Measurements from ENCODE around the gene SLC46A2. TPM values are rescaled to one million over a fixed set of nuclear protein-coding genes. Genes with fewer than 3 reads are reported as not detected.

SLC46A2 gene
- total RNA-seq, 1 donor from 2014 or later = not detected

DNA sequence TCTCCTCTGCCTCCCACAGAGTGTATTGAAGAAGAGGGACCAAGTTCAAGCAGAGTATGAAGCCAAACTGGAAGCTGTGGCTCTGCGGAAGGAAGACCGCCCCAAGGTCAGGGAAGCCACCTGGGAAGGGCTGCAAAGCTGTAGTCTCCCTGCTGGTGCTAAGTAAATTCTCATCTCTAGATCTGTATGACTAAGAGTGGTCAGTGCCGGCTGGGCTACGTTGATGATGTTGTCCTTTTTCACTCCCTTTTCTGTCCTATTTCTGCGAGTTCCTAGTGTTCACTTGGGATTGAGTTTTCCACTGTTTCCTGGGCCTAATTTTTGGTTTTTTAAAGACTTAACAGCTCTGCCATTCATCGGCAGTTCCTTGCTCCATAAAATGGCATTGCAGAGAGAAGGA lies 39.8 kb downstream of the SLC46A2 start:
- DNase-seq = no peak
- Mint-ChIP-seq H3K4me3 (ENCODE audit: unreplicated experiment) (no peak overlapping the region), H3K4me1 (ENCODE audit: low read depth, unreplicated experiment) (peaks cover 23% of the 10 kb centered on the region), H3K27me3 (ENCODE audit: unreplicated experiment) (peaks cover 9% of the 10 kb centered on the region), H3K27ac (ENCODE audit: unreplicated experiment) (no peak overlapping the region), H3K36me3 (ENCODE audit: unreplicated experiment) (no peaks in the 10 kb centered on the region), H3K9me3 (ENCODE audit: unreplicated experiment) (peaks cover 9% of the 10 kb centered on the region)
- TF ChIP-seq, protein P1, sequence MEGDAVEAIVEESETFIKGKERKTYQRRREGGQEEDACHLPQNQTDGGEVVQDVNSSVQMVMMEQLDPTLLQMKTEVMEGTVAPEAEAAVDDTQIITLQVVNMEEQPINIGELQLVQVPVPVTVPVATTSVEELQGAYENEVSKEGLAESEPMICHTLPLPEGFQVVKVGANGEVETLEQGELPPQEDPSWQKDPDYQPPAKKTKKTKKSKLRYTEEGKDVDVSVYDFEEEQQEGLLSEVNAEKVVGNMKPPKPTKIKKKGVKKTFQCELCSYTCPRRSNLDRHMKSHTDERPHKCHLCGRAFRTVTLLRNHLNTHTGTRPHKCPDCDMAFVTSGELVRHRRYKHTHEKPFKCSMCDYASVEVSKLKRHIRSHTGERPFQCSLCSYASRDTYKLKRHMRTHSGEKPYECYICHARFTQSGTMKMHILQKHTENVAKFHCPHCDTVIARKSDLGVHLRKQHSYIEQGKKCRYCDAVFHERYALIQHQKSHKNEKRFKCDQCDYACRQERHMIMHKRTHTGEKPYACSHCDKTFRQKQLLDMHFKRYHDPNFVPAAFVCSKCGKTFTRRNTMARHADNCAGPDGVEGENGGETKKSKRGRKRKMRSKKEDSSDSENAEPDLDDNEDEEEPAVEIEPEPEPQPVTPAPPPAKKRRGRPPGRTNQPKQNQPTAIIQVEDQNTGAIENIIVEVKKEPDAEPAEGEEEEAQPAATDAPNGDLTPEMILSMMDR (IDR thresholded peaks at IDR 0.05; ENCODE audit: partially characterized antibody, unreplicated experiment) = no peak

DNA sequence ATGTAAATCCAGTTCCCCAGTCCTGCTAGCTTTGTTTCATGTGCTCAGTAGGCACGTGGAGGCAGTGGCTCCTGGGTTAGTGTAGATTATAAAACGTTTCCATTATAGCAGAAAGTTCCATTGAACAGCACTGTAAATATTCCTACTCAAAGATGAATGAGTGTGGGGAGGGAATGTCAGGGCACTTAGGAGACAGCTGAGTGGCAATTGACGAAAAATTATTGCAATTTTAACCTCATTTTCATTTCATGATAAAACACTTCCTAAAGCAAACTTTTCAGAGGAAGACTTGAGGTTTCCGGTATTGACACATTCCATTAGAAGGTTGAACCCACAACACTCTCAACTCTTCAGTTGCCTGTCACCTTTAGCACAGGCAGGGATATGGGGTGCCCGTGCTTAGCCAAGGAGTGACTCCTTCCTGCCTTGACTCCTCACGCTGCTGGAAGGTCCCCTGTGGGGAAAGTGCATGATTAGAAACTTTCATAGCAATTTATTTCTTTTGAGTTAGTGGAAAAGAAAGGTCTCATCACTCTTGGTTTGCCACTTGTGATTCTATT lies 41.2 kb downstream of the SLC46A2 start:
- TF ChIP-seq, protein P1 (IDR thresholded peaks at IDR 0.05; ENCODE audit: partially characterized antibody, unreplicated experiment) = no peak

DNA sequence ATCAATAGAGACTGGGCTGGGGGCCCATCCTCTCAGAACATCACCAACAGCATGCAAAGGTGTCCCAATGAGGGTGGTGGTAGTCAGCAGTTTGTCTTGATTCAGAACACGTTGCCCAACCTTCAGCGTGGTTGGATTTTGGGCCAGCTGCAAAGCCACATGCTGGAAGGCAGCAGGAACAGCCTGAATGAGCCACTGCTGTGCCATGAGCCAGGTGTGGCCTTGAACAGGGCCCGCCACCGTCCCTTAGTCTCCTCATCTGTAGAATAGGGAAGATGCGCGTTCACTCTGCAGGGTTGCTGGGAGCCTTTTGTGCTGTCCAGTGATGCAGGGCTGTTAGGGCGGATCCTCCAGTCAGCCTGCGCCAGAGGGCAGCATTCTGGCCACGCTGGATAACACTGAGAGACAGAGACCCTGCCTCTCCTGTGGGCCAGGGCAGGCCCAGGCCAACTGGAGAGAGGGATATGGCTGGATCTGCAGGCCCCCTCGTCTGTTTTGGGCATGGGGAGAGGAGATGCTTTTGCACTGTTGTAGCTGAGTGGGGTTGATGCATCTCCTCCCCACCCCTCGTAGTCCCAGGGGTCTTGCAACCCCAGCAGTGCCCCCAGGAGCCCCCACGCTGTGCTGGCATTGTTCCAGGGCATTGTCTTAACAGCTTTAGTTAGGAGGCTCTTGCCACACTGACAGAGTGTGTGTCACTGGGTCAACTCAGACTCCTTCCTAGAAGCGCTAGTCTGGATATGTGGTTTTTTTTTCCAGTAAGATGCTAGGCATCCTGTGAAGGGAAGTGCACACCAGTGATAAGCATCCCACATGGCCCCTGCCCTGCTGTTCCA lies 42.1 kb downstream of the SLC46A2 start:
- Mint-ChIP-seq H3K36me3 (ENCODE audit: unreplicated experiment) (no peaks in the 10 kb centered on the region), H3K4me1 (ENCODE audit: low read depth, unreplicated experiment) (peaks cover 12% of the 10 kb centered on the region), H3K27ac (ENCODE audit: unreplicated experiment) (no peak overlapping the region), H3K27me3 (ENCODE audit: unreplicated experiment) (peaks cover 9% of the 10 kb centered on the region), H3K4me3 (ENCODE audit: unreplicated experiment) (no peak overlapping the region), H3K9me3 (ENCODE audit: unreplicated experiment) (peaks cover 4% of the 10 kb centered on the region)
- no peak for DNase-seq
- TF ChIP-seq, protein P1 (IDR thresholded peaks at IDR 0.05; ENCODE audit: partially characterized antibody, unreplicated experiment) = no peak

More for the DNA sequence above, 41.2 kb downstream of the SLC46A2 start:
- no peak for DNase-seq
- Mint-ChIP-seq H3K36me3 (ENCODE audit: unreplicated experiment) (no peaks in the 10 kb centered on the region), H3K9me3 (ENCODE audit: unreplicated experiment) (peaks cover 4% of the 10 kb centered on the region), H3K27ac (ENCODE audit: unreplicated experiment) (no peak overlapping the region), H3K4me3 (ENCODE audit: unreplicated experiment) (no peak overlapping the region), H3K27me3 (ENCODE audit: unreplicated experiment) (peaks cover 6% of the 10 kb centered on the region), H3K4me1 (ENCODE audit: low read depth, unreplicated experiment) (peaks cover 15% of the 10 kb centered on the region)

DNA sequence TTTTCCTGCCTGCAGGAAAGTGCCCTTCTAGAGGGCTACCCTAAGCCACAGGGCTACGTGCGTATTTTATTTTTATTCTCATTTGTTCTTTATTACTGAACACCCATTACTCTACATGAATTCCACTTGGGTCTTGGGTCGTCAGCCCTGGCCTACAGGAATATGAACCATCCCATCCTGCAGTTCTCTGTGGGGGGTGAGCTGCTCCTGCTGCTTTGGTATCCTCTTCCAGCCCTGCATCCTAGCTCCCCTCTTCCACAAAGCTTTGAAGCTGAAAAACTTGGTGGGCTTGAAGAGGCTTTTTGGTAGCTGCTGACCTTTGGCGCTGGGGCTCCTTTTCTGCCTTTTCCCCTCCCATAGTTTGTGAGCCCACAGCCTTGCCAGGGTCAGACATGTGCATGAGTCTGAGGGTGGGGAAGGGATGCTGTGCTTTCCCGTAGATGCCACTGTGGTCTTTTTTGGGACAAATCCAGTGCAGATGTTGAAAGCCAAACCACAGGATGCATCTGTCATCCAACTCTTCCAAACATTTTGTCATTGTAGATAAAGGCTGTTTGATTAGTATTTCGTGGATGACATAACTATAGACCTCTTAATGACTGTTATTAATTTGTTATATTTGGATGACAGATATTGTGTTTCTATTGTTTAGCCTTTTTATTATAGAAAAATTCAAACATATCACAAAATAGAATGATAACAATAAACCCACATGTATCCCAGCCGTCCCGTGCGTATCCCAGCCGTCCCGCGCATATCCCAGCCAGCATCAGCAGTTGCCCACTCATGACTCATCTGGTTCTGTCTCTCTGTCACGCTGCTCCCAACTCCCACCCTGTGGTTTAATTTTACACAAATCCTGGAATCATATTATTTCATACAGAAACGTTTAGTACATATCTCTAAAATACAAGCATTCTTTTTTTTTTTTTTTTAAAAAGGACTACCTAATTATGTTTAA lies 43.9 kb downstream of the SLC46A2 start:
- TF ChIP-seq, protein P1 (IDR thresholded peaks at IDR 0.05; ENCODE audit: partially characterized antibody, unreplicated experiment) = no peak
- no peaks in the 10 kb centered on the region for H3K9me3 Mint-ChIP-seq (ENCODE audit: unreplicated experiment)
- H3K4me3 Mint-ChIP-seq (ENCODE audit: unreplicated experiment) = no peak overlapping the region
- DNase-seq = no peak
- H3K4me1 Mint-ChIP-seq (ENCODE audit: low read depth, unreplicated experiment) = peaks cover 2% of the 10 kb centered on the region
- H3K27me3 Mint-ChIP-seq (ENCODE audit: unreplicated experiment) = peaks cover 5% of the 10 kb centered on the region
- no peak overlapping the region for H3K27ac Mint-ChIP-seq (ENCODE audit: unreplicated experiment)
- H3K36me3 Mint-ChIP-seq (ENCODE audit: unreplicated experiment) = no peaks in the 10 kb centered on the region

Measured in glutamatergic neuron (in vitro differentiated cells).